ENCODE measurements around the gene CEP164.

CEP164 gene

GRCh38 chr11:117462864-117463247 lies 135.2 kb downstream of the CEP164 start:
- DNase-seq (ENCODE audit: low read depth): no peak

All from EH (cell line).